K562 (cell line): Measurements from ENCODE around the gene GAS2L1. TPM values are rescaled to one million over a fixed set of nuclear protein-coding genes. Genes with fewer than 3 reads are reported as not detected.

Source experiments
- ATAC-seq: fragments of 200-7000 bp; cut with Tn5 transposase; 3 replicates; pipeline ENCODE4 v1.9.1; 2020; ENCODE audit warnings: moderate library complexity
- BruUV-seq: library from RNA; stranded (reverse); fragments of 400-500 nt; replicated peaks from 2 replicates; lab custom pipeline; 2021; lab: Mats Ljungman, UMichigan
- CTCF ChIA-PET: fragments of 300-600 bp; formaldehyde crosslinking; extraction: SDS; loops from one replicate; lab custom pipeline; 2021; ENCODE audit warnings: low intra/inter-chr PET ratio; lab: Yijun Ruan, JAX
- POLR2A ChIA-PET: fragments of 300-600, 350-650 bp; sonication (Branson Sonifier 250); formaldehyde crosslinking; extraction: SDS; loops from one replicate; lab custom pipeline; 2021; ENCODE audit warnings: antibody characterized with exemption, inconsistent platforms; lab: Yijun Ruan, JAX
- DNase-seq, 4 experiments: peaks; one replicate each; pipeline versions ENCODE4 v3.0.0 to v3.0.0-alpha.2; 2011 to 2018; ENCODE audit warnings: low spot score in 3 of 4, mixed read lengths in 3 of 4; ENCODE audit errors: extremely low read depth in 1 of 4
- FAIRE-seq: peaks from 2 replicates; lab custom pipeline; 2011; peaks lifted over from hg19 to GRCh38; lab: Jason Lieb, UNC
- H2AFZ ChIP-seq: 2 replicates; pipeline ENCODE4 v1.6.0; 2011; ENCODE audit warnings: low read depth, low read length, control low read depth, inconsistent platforms
- H3K27ac ChIP-seq: fragments of 200-600 bp; 3 replicates; pipeline ENCODE4 v1.8.0; 2011; ENCODE audit warnings: low read depth, mild to moderate bottlenecking, control low read depth, inconsistent platforms, low read length, moderate library complexity, mixed read lengths; ENCODE audit errors: extremely low read depth
- H3K27me3 ChIP-seq, 2 experiments: fragments of 300-600 bp in 1 of 2; 2 replicates in 1 of 2; 3 replicates in 1 of 2; pipeline versions ENCODE4 v1.6.0 to v1.8.0; 2011; ENCODE audit warnings: inconsistent platforms in 2 of 2, low read length in 2 of 2, mild to moderate bottlenecking in 1 of 2, mixed read lengths in 1 of 2, moderate library complexity in 1 of 2; ENCODE audit not compliant: control insufficient read depth in 2 of 2, insufficient read depth in 2 of 2
- H3K36me3 ChIP-seq: fragments of 300-600 bp; 3 replicates; pipeline ENCODE4 v1.8.0; 2011; ENCODE audit warnings: mild to moderate bottlenecking, low read length, inconsistent platforms; ENCODE audit not compliant: control insufficient read depth, insufficient read depth
- H3K4me1 ChIP-seq, 2 experiments: fragments of 200-600 bp in 1 of 2; replicated peaks in 1 of 2; 2 replicates in 1 of 2; 3 replicates in 1 of 2; pipeline versions ENCODE4 v1.5.1 to v1.8.0; 2011; ENCODE audit warnings: inconsistent platforms in 2 of 2, low read length in 2 of 2, mild to moderate bottlenecking in 1 of 2, mixed read lengths in 1 of 2, moderate library complexity in 1 of 2; ENCODE audit not compliant: control insufficient read depth in 2 of 2, insufficient read depth in 2 of 2
- H3K4me2 ChIP-seq: 2 replicates; pipeline ENCODE4 v1.6.1; 2011; ENCODE audit warnings: low read length, control low read depth, inconsistent platforms, mixed read lengths; ENCODE audit not compliant: insufficient read depth
- H3K4me3 ChIP-seq: fragments of 200-600 bp; sonication (generic), shearing (Covaris generic); 2 replicates; pipeline ENCODE4 v1.5.1; 2016; ENCODE audit warnings: control low read depth, inconsistent platforms
- H3K79me2 ChIP-seq: fragments of 200-600 bp; 3 replicates; pipeline ENCODE4 v1.8.0; 2011; ENCODE audit warnings: low read length, inconsistent platforms; ENCODE audit not compliant: control insufficient read depth, insufficient read depth
- H3K9ac ChIP-seq, 2 experiments: 2 replicates each; pipeline versions ENCODE4 v1.6.0 to v1.6.1; 2011; ENCODE audit warnings: low read depth in 2 of 2, low read length in 2 of 2, control low read depth in 1 of 2, inconsistent platforms in 1 of 2, mild to moderate bottlenecking in 1 of 2, mixed read lengths in 1 of 2; ENCODE audit not compliant: insufficient read depth in 1 of 2
- H3K9me1 ChIP-seq: one replicate; pipeline ENCODE4 v1.6.0; 2011; ENCODE audit warnings: inconsistent platforms, mild to moderate bottlenecking, low read length, moderate library complexity; ENCODE audit not compliant: control insufficient read depth, insufficient read depth
- H3K9me3 ChIP-seq: replicated peaks from 2 replicates; pipeline ENCODE4 v1.5.1; 2011; ENCODE audit warnings: low read depth, low read length, inconsistent platforms; ENCODE audit not compliant: control insufficient read depth, insufficient read depth
- H4K20me1 ChIP-seq: replicated peaks from 2 replicates; pipeline ENCODE4 v1.6.1; 2011; ENCODE audit warnings: low read length, inconsistent platforms, mixed read lengths; ENCODE audit not compliant: control insufficient read depth, insufficient read depth
- POLR2G ChIP-seq: fragments of 200-400 bp; formaldehyde crosslinking; IDR thresholded peaks from 2 replicates; pipeline ENCODE4 v1.6.1; 2017; ENCODE audit warnings: low read depth, mild to moderate bottlenecking, antibody characterized with exemption, low read length, moderate library complexity
- UBTF ChIP-seq, 2 experiments: IDR thresholded peaks; 2 replicates each; pipeline ENCODE4 v1.6.1; 2012; ENCODE audit warnings: improper control_type of control experiment in 2 of 2, low read depth in 2 of 2, low read length in 2 of 2, borderline replicate concordance in 1 of 2
- ZBTB33 ChIP-seq: sonication (generic); formaldehyde crosslinking; IDR thresholded peaks from 2 replicates; pipeline ENCODE4 v1.8.1; 2023; ENCODE audit warnings: mild to moderate bottlenecking, missing genetic modification reagents
- WGBS: fragments of 100-300 bp; shearing (Covaris generic); methylation state at CpG from one replicate; pipeline ENCODE4 v1.1.6; 2016; ENCODE audit warnings: low coverage, mixed read lengths; ENCODE audit not compliant: insufficient coverage; ENCODE audit errors: missing lambda C conversion rate; 5-methylcytosine and 5-hydroxymethylcytosine counted together
- in situ Hi-C: fragments of 300-500 bp; cut with MboI; formaldehyde crosslinking; loops from 4 replicates; pipeline ENCODE4 v1.15.0; 2018; ENCODE audit warnings: inconsistent platforms, mixed read lengths
- intact Hi-C: fragments of 100-400 bp; cut with micrococcal nuclease; formaldehyde crosslinking; loops from 2 replicates; pipeline ENCODE4 v1.14.2; 2022
- polyA plus RNA-seq, 8 experiments: library from polyadenylated mRNA; depleted of rRNA in 4 of 8; stranded (reverse) in 5 of 8; unstranded in 3 of 8; fragments of >200 nt; fragmentation: Nextera tagmentation in 2 of 8; fragmentation: Illumina TruSeq in 1 of 8; extraction: Ambion mirVana in 2 of 8; extraction: Trizol in 1 of 8; gene quantifications; 2 replicates each; pipeline versions ENCODE4 v1.2.1 to v1.2.3, GENCODE V29; 2011 to 2014; ENCODE audit warnings: inconsistent platforms in 1 of 8, missing spikeins in 1 of 8
- total RNA-seq, 7 experiments: library from RNA; depleted of rRNA in 6 of 7; stranded (reverse); fragments of >200 nt in 6 of 7; fragmentation: Illumina TruSeq in 2 of 7; extraction: Trizol in 2 of 7; gene quantifications; 2 replicates each; pipeline versions ENCODE4 v1.2.1 to v1.2.3, GENCODE V29; 2011 to 2021; ENCODE audit warnings: low replicate concordance in 1 of 7

The GAS2L1 gene
- total and polyA plus RNA-seq, 9 of the 15 experiments (the other 6 are each of a cell fraction or from before 2014, with no cell fraction given) = 0.56 to 19.7 (median 3.2) TPM

- Histone ChIP-seq H3K36me3 (peaks cover 6% of the 10 kb centered on the region; the same call in 1 of the 3 replicates), H3K4me3 (no peak overlapping the region), H3K9me3 (no peaks in the 10 kb centered on the region), H3K27ac (no peak overlapping the region), H3K27me3 (no peaks in the 10 kb centered on the region), H2AFZ (no peak overlapping the region), H3K4me2 (no peak overlapping the region), H3K79me2 (peaks cover 1% of the 10 kb centered on the region; the same call in 1 of the 3 replicates), H3K4me1 (peaks cover 11 to 61% of the 10 kb centered on the region in 2 experiments; a peak in 4 of 5 replicates), H3K9ac (no peak overlapping the region), H4K20me1 (no peaks in the 10 kb centered on the region), H3K9me1 (no peaks in the 10 kb centered on the region)
- ATAC-seq (no peak), DNase-seq (no peak), FAIRE-seq (no peak)
- in situ Hi-C loops = no loop called here
- WGBS = 69% methylated on average over 31 of the region's 51 CpGs
- intact Hi-C loops = no loop called here
- BruUV-seq = no TSS peak
- peak; percentile 53 for TF ChIP-seq POLR2G
- TF ChIP-seq UBTF (IDR thresholded peaks at IDR 0.05; ENCODE audit: borderline replicate concordance in 1 of 2, low read depth in 2 of 2, low read length in 2 of 2) = no peak
- 0 out of 2 replicates have a peak, but pooled peaks have one; percentile 9 for TF ChIP-seq ZBTB33 (CRISPR knock-in tag)
- POLR2A ChIA-PET = no interaction called here
- CTCF ChIA-PET = no interaction called here
Measured at GRCh38 chr22:29313576-29314466, 7.4 kb downstream of the GAS2L1 start.
